Gastroesophageal sphincter (tissue), 4 donors: Measurements from ENCODE around the gene ARFGEF3. TPM values are rescaled to one million over a fixed set of nuclear protein-coding genes. Genes with fewer than 3 reads are reported as not detected.

Experiments used
- ATAC-seq: fragments of 150-250 bp; one replicate; pipeline ENCODE4 v1.9.1; 2016; ENCODE audit warnings: mild to moderate bottlenecking, moderate library complexity
- H3K27ac ChIP-seq, 4 donors: fragments of 200-600 bp; sonication (generic) in 3 of 4; 1 replicate in 3 of 4; 2 replicates in 1 of 4; pipeline ENCODE4 v1.5.1; 2016 to 2019
- H3K27me3 ChIP-seq: fragments of 200-600 bp; sonication (generic); one replicate; pipeline ENCODE4 v1.5.1; 2019
- H3K36me3 ChIP-seq, 2 donors: fragments of 200-600 bp; sonication (generic); one replicate each; pipeline ENCODE4 v1.5.1; 2019; ENCODE audit warnings: control low read depth in 1 of 2
- H3K4me1 ChIP-seq, 3 donors: fragments of 200-600 bp; sonication (generic); 1 replicate in 2 of 3; 2 replicates in 1 of 3; pipeline ENCODE4 v1.5.1; 2016 to 2019; ENCODE audit warnings: control low read depth in 2 of 3
- H3K4me3 ChIP-seq, 2 donors: fragments of 200-600 bp; sonication (generic); one replicate each; pipeline ENCODE4 v1.5.1; 2019; ENCODE audit warnings: mild to moderate bottlenecking in 1 of 2, moderate library complexity in 1 of 2
- H3K9me3 ChIP-seq, 3 donors: fragments of 200-600 bp; sonication (generic); one replicate each; pipeline ENCODE4 v1.5.1; 2017 to 2019; ENCODE audit warnings: control low read depth in 2 of 3
- EP300 ChIP-seq: sonication (generic); formaldehyde crosslinking; IDR thresholded peaks from one replicate; pipeline ENCODE4 v1.6.1; 2017; ENCODE audit warnings: antibody characterized with exemption, mild to moderate bottlenecking
- POLR2A ChIP-seq, 2 donors: fragments of 450-650 bp; IDR thresholded peaks; one replicate each; pipeline ENCODE4 v1.6.1; 2017; ENCODE audit warnings: antibody characterized with exemption in 2 of 2, mild to moderate bottlenecking in 2 of 2, moderate library complexity in 1 of 2
- POLR2AphosphoS5 ChIP-seq: sonication (generic); formaldehyde crosslinking; IDR thresholded peaks from one replicate; pipeline ENCODE4 v1.6.1; 2017; ENCODE audit warnings: antibody characterized with exemption
- WGBS, 2 donors: methylation state at CpG; one replicate each; pipeline ENCODE4 v1.1.5; 2018; ENCODE audit warnings: low coverage in 1 of 2; 5-methylcytosine and 5-hydroxymethylcytosine counted together
- total RNA-seq, 4 donors: library from RNA; depleted of rRNA; stranded (reverse); fragments of >200 nt; gene quantifications; one replicate each; pipeline ENCODE4 v1.1.0, GENCODE V29; 2016
- TF ChIP-seq, protein P1 (sequence below), 4 experiments: fragments of 200-600 bp in 2 of 4; fragments of 450-650 bp in 2 of 4; sonication (generic) in 1 of 4; IDR thresholded peaks; one replicate each; pipeline ENCODE4 v1.5.1; 2017 to 2019; ENCODE audit warnings: antibody characterized with exemption in 4 of 4, mild to moderate bottlenecking in 2 of 4, moderate library complexity in 2 of 4

Gene ARFGEF3
- total RNA-seq, 4 donors from 2014 or later = 0.47 to 4.2 (median 1.8) TPM

DNA sequence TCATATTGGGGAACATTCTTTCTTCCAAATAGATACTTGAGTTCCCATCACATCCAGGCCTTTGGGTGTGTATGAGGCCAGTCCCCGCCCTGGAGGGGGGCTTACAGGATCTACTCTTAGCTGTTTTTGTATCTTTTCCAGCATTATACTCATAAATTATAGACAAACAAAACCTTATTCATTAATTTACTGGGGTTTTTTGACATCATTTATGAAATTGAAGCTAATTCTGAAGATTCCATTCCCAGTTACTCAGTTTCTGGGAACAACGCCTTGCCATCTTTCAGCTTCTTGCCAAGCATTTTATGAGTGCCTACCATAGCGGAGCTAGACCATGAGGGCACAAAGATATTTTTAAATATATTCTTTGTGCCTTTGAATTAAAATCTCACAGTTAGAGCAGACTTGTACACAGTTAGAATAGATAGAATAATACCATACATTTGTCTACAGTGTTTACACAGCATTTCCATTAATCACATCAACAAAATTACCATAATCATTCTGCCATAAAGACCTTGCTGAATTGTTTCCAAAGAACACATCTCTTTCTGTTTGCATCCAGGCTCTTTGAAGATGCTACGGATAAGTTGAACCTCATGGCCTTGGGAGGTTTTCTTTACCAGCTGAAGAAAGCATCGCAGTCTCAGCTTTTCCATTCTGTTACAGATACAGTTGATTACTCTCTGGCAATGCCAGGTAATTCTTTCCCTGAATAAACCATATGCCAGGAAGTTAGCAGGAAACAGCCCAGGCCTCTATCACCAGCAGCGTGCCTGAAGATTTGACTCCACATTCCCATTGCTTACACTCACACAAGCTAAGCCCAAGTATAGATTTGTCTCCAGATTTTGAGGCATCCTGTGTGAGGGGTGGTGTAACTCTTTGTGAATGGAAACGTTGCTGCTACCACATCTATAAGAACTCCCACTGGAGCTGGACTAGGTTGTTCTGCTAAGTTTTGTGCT, 132.0 kb downstream of the ARFGEF3 start:
- no peak overlapping the region for H3K4me3 ChIP-seq
- no peak overlapping the region for H3K27ac ChIP-seq
- TF ChIP-seq, protein P1, sequence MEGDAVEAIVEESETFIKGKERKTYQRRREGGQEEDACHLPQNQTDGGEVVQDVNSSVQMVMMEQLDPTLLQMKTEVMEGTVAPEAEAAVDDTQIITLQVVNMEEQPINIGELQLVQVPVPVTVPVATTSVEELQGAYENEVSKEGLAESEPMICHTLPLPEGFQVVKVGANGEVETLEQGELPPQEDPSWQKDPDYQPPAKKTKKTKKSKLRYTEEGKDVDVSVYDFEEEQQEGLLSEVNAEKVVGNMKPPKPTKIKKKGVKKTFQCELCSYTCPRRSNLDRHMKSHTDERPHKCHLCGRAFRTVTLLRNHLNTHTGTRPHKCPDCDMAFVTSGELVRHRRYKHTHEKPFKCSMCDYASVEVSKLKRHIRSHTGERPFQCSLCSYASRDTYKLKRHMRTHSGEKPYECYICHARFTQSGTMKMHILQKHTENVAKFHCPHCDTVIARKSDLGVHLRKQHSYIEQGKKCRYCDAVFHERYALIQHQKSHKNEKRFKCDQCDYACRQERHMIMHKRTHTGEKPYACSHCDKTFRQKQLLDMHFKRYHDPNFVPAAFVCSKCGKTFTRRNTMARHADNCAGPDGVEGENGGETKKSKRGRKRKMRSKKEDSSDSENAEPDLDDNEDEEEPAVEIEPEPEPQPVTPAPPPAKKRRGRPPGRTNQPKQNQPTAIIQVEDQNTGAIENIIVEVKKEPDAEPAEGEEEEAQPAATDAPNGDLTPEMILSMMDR (IDR thresholded peaks at IDR 0.05) = no peak
- TF ChIP-seq POLR2A (IDR thresholded peaks at IDR 0.05) = no peak
- H3K27me3 ChIP-seq = no peaks in the 10 kb centered on the region
- 79 to 83% methylated on average over 7 of the region's 7 CpGs for WGBS, 2 donors
- H3K4me1 ChIP-seq = no peaks in the 10 kb centered on the region
- no peak for ATAC-seq
- no peaks in the 10 kb centered on the region for H3K9me3 ChIP-seq
- H3K36me3 ChIP-seq = no peaks in the 10 kb centered on the region

DNA sequence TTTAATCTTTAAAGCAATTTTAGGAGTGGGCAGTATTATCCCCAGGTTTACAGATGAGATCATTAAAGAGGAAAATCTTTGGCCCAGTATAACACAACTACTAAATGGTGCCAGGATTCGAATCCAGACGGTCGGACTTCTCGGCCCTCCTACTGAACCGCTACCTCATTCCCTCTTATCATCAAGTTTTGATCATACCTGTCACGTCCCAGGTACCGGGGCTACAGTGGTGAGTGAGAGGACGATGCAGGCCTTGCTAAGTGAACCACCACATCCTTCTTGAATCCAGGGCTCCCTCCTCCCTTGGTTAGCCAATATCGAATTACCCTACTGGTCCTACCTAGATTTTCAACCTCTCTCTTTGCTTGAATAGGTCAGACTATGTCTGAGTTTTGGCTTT, 134.6 kb downstream of the ARFGEF3 start:
- no peak overlapping the region for H3K4me3 ChIP-seq
- H3K4me1 ChIP-seq = no peaks in the 10 kb centered on the region
- TF ChIP-seq, protein P1 (IDR thresholded peaks at IDR 0.05) = no peak
- TF ChIP-seq POLR2A (IDR thresholded peaks at IDR 0.05) = no peak
- no peak for TF ChIP-seq POLR2AphosphoS5
- no peak for TF ChIP-seq EP300
- no peak for ATAC-seq
- no peak overlapping the region for H3K27ac ChIP-seq
- H3K27me3 ChIP-seq = no peaks in the 10 kb centered on the region
- H3K9me3 ChIP-seq = no peaks in the 10 kb centered on the region
- WGBS, 2 donors = 90 to 92% methylated on average over 9 of the region's 9 CpGs
- H3K36me3 ChIP-seq = no peaks in the 10 kb centered on the region

DNA sequence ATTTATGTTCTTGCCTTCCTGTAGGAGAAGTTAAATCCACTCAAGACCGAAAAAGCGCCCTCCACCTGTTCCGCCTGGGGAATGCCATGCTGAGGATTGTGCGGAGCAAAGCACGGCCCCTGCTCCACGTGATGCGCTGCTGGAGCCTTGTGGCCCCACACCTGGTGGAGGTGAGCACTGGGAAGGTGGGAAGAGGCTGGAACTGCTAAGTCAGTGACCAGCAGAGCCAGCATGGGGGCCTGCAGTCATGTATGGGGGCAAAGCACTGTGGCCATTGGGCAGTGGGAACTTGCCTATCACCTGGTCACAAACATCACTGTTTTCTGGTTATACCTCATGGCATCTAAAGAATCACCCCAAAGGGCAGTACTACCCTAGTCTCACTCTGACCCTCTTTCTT, 135.0 kb downstream of the ARFGEF3 start:
- Histone ChIP-seq H3K27ac (no peak overlapping the region), H3K4me1 (no peaks in the 10 kb centered on the region), H3K4me3 (no peak overlapping the region), H3K27me3 (no peaks in the 10 kb centered on the region), H3K36me3 (no peaks in the 10 kb centered on the region), H3K9me3 (no peaks in the 10 kb centered on the region)
- ATAC-seq = no peak
- TF ChIP-seq POLR2A (IDR thresholded peaks at IDR 0.05) = no peak
- TF ChIP-seq, protein P1 (IDR thresholded peaks at IDR 0.05) = no peak
- TF ChIP-seq EP300 = no peak
- no peak for TF ChIP-seq POLR2AphosphoS5
- WGBS, 2 donors = 100% methylated on average over 1 of the region's 7 CpGs

DNA sequence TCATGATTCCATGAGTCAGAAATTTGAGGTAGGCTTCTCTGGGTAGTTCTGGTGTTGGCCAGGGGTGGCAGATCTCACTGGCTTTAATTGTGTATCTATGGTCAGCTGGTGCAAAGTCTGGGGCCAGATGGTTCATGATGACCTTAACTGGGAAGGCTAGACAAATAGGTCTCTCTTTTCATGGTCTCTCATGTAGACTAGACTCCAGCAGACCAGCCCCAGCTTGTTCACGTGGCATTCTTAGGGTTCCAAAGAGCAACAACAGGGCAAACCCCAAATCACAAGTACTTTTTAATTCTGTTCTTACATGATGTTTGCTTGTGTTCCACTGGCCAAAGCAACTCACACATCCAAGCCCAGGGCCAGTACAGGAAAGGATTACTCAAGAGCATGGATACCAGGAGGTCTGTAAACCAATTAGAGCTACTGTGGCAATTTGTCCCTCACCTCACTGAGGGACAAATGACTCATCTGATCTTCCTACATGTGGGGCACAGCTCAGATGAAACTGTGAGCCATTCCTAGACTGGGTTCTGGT, 136.1 kb downstream of the ARFGEF3 start:
- no peak for TF ChIP-seq POLR2AphosphoS5
- TF ChIP-seq, protein P1 (IDR thresholded peaks at IDR 0.05) = no peak
- no peak overlapping the region for H3K4me3 ChIP-seq
- H3K27ac ChIP-seq = no peak overlapping the region
- H3K9me3 ChIP-seq = no peaks in the 10 kb centered on the region
- no peaks in the 10 kb centered on the region for H3K4me1 ChIP-seq
- no CpG with 5 or more reads among the region's 1 CpG for WGBS, 2 donors
- ATAC-seq = no peak
- no peaks in the 10 kb centered on the region for H3K36me3 ChIP-seq
- no peaks in the 10 kb centered on the region for H3K27me3 ChIP-seq

DNA sequence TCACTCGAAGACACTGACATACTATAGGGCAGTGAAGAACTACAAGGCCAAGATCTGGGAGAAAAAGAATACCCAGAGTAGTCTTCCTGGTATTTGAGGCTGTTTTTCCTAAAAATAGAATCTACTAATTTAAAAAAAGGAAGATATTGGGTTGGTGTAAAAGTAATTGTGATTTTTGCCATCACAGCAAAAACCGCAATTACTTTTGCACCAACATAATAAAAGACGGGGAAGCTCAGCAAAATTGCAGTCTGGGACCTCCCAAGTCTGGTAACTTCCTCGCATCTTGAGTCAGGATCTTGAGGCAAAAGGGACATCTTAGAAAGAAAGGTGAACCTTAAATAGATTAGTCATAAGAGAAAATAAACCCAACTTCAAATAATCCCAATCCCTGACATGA, 138.7 kb downstream of the ARFGEF3 start:
- TF ChIP-seq POLR2AphosphoS5 (no peak), EP300 (no peak), POLR2A (IDR thresholded peaks at IDR 0.05) (no peak)
- TF ChIP-seq, protein P1 (IDR thresholded peaks at IDR 0.05) = no peak
- H3K27me3 ChIP-seq = no peaks in the 10 kb centered on the region
- 89 to 97% methylated on average over 4 of the region's 4 CpGs for WGBS, 2 donors
- H3K4me3 ChIP-seq = no peak overlapping the region
- H3K9me3 ChIP-seq = no peaks in the 10 kb centered on the region
- no peaks in the 10 kb centered on the region for H3K36me3 ChIP-seq
- H3K4me1 ChIP-seq = no peaks in the 10 kb centered on the region
- H3K27ac ChIP-seq = no peak overlapping the region
- ATAC-seq = no peak
